Left ventricle myocardium inferior (tissue), 1 donor: Measurements from ENCODE around the gene UBXN11. TPM values are rescaled to one million over a fixed set of nuclear protein-coding genes. Genes with fewer than 3 reads are reported as not detected.
"Not testable (repeated sequence)": the region's sequence is repeated elsewhere in the genome, so short reads cannot be mapped to it uniquely, and the experiment has no call there.

Experiments
- DNase-seq: peaks from one replicate; pipeline ENCODE4 v3.0.0-alpha.2; 2020
- H3K27ac ChIP-seq: fragments of 200-600 bp; replicated peaks from 2 replicates; pipeline ENCODE4 v1.8.0; 2021
- H3K27me3 ChIP-seq: fragments of 200-600 bp; 2 replicates; pipeline ENCODE4 v1.8.0; 2021; ENCODE audit warnings: low read depth
- H3K36me3 ChIP-seq: fragments of 200-600 bp; 2 replicates; pipeline ENCODE4 v1.8.0; 2021
- H3K4me1 ChIP-seq: fragments of 200-600 bp; 2 replicates; pipeline ENCODE4 v1.8.0; 2021
- H3K4me3 ChIP-seq: fragments of 200-600 bp; 2 replicates; pipeline ENCODE4 v1.8.0; 2021; ENCODE audit warnings: mild to moderate bottlenecking, moderate library complexity
- H3K9me3 ChIP-seq: fragments of 200-600 bp; replicated peaks from 2 replicates; pipeline ENCODE4 v1.8.0; 2021
- intact Hi-C: fragments of 100-400 bp; cut with micrococcal nuclease; formaldehyde crosslinking; loops from one replicate; pipeline ENCODE4 v1.11.0; 2022
- total RNA-seq: library from RNA; stranded (reverse); fragmentation: NEBNext Ultra II Directional; extraction: Animal tissue kit (Norgen Biotek cat#: 25700); gene quantifications from one replicate; pipeline ENCODE4 v1.2.1, GENCODE V29; 2021
- TF ChIP-seq, protein P1 (sequence below): fragments of 200-600 bp; IDR thresholded peaks from 2 replicates; pipeline ENCODE4 v1.8.0; 2021; ENCODE audit warnings: antibody characterized with exemption, mild to moderate bottlenecking, borderline replicate concordance
- donor health status: DM: no; HTN: yes; CAD: no; lungs with severe emphysema.

UBXN11 gene
- total RNA-seq, 1 donor from 2014 or later, result 11.6 TPM

DNA sequence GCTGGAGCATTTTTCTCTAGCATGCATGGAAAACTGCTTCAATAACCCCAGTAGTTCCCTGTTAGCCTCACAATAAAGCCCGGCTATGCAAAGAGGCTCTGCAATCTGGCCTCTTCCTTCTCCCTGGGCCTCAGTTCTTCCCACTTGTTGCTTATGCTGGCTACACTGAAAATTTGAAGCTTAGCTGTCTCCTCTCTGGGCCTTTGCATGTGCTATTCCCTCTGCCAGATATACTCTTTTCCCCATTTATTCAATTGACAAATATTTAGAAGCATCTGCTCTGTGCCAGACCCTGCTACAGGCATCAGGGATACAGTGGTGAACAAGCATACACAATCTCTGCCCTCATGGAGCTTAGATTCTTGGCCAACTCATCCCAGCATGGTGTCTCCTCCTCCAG, 32.2 kb upstream of the UBXN11 start:
- intact Hi-C loops, result no loop called here
- DNase-seq, result no peak
- no peak overlapping the region for H3K27ac ChIP-seq
- H3K4me3 ChIP-seq, result no peak overlapping the region
- H3K4me1 ChIP-seq, result peaks cover 15% of the 10 kb centered on the region
- TF ChIP-seq, protein P1, sequence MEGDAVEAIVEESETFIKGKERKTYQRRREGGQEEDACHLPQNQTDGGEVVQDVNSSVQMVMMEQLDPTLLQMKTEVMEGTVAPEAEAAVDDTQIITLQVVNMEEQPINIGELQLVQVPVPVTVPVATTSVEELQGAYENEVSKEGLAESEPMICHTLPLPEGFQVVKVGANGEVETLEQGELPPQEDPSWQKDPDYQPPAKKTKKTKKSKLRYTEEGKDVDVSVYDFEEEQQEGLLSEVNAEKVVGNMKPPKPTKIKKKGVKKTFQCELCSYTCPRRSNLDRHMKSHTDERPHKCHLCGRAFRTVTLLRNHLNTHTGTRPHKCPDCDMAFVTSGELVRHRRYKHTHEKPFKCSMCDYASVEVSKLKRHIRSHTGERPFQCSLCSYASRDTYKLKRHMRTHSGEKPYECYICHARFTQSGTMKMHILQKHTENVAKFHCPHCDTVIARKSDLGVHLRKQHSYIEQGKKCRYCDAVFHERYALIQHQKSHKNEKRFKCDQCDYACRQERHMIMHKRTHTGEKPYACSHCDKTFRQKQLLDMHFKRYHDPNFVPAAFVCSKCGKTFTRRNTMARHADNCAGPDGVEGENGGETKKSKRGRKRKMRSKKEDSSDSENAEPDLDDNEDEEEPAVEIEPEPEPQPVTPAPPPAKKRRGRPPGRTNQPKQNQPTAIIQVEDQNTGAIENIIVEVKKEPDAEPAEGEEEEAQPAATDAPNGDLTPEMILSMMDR, result no peak
- peaks cover 50% of the 10 kb centered on the region for H3K27me3 ChIP-seq
- no peaks in the 10 kb centered on the region for H3K36me3 ChIP-seq
- no peaks in the 10 kb centered on the region for H3K9me3 ChIP-seq

DNA sequence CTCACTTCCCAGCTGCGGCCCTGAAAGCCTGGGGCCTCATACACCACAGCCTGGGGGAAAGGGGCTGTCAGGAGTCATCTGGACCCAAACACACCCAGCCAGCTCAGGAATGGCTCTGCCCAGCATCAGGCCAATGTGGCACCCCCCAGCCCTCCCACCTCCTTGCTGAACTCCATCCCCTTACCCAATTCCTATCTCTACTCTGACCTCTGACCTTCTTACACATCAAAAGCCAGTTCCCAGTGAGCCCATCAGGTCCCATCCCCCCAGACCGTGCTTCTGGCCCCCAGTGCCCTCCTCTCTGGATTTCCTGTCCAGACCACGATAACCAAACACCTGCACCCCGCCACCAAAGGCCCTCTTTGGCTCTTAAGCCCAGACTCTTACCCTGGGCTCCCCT, 31.2 kb upstream of the UBXN11 start:
- H3K27me3 ChIP-seq, result peaks cover 50% of the 10 kb centered on the region
- H3K9me3 ChIP-seq, result no peaks in the 10 kb centered on the region
- TF ChIP-seq, protein P1, result no peak
- peaks cover 15% of the 10 kb centered on the region for H3K4me1 ChIP-seq
- intact Hi-C loops, result no loop called here
- no peak for DNase-seq
- no peak overlapping the region for H3K27ac ChIP-seq
- no peak overlapping the region for H3K4me3 ChIP-seq
- H3K36me3 ChIP-seq, result no peaks in the 10 kb centered on the region

DNA sequence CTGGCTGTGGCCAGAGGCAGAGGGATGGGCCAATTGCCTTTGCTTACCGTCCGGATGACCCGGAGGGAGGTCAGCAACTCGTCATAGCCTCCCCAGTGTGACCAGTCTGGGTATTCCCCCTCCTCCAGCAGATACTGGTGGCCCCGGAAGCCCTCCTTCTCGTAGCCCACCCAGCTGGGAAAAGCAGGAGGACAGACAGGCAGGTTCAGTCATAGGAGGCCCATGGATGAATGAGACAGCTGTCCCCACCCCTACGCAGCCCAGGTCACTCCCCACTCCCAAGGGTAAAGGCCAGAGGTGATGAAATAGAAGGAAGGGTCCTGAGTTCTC, 30.7 kb upstream of the UBXN11 start:
- Histone ChIP-seq H3K36me3 (no peaks in the 10 kb centered on the region), H3K27ac (no peak overlapping the region), H3K27me3 (peaks cover 52% of the 10 kb centered on the region), H3K4me3 (no peak overlapping the region), H3K4me1 (peaks cover 15% of the 10 kb centered on the region), H3K9me3 (no peaks in the 10 kb centered on the region)
- intact Hi-C loops, result no loop called here
- DNase-seq, result no peak
- TF ChIP-seq, protein P1, result no peak

DNA sequence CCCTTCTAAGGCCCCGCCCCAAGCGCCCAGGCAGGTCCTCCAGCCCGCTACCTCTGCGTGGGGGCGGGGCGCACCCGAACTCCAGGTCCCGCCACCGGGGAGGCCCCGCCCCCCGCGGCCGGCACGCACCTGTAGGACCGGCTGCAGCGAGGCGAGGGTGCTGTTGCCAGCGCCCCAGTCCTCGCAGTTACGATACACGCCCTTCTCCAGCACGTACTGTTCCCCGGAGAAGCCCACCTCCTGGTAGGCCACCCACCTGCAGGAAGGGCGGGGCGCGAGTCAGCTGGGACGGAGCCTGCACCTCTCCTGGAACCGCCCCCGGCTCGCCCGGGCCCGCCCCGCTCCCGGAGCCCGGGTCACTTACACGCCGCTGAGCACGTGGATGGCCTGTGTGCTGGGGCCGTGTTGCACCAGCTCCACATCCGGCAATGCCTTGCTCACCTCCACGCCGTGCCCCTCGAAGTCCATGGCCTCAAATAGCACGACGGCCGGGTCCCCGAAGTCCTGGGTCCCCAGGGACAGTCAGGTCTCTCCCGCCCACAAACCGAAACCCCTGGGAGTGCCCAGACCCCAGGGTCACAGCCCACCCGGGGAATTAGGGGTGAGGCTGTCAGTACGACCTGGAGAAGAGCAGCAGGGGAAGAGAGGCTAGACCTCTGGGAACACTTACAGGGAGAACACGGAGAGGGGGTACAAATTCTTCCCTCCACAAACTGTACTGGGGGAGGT, 30.2 kb upstream of the UBXN11 start:
- peak; percentile 70 for DNase-seq
- Histone ChIP-seq H3K36me3 (no peaks in the 10 kb centered on the region), H3K4me1 (peaks cover 15% of the 10 kb centered on the region), H3K27ac (no peak overlapping the region), H3K27me3 (peaks cover 54% of the 10 kb centered on the region), H3K4me3 (peak overlapping the region; percentile 67), H3K9me3 (no peaks in the 10 kb centered on the region)
- TF ChIP-seq, protein P1, result no peak
- intact Hi-C loops, result no loop called here

DNA sequence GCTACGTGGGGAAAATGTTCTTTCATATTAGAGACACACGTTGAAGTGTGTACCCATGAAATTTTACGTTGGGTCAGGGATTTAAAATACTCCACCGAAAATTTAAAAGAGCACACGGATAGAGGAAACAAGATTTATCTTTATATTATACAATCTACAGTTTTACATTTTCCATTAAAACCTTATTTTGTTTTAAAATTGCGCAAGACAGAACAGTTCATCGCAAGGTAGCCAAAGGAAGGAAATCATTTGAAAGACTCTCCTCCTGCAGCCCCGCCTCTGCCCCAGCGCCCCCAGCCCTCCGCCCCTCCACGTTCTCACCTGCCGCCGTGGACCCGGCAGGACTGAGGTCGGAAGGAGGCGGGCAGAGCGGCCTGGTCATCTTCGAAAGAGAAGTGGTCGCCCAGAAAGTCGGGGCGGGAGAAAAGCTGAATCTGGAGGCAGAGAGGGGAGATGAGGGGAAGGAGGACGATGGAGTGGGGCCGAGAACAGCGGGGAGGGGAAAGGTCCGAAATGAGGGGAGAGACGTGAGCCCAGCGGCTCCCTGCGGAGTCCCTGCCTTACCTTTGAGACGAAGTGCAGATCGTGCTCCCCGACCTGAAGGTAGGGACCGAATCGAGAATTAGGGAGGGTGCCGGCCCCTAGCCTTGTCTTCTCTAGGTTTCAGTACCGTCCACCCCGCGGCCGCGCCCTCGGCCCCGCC, 29.5 kb upstream of the UBXN11 start:
- H3K4me1 ChIP-seq, result peaks cover 15% of the 10 kb centered on the region
- no peaks in the 10 kb centered on the region for H3K36me3 ChIP-seq
- no peak overlapping the region for H3K27ac ChIP-seq
- DNase-seq, result no peak
- peak overlapping the region; percentile 67 for H3K4me3 ChIP-seq
- intact Hi-C loops, result no loop called here
- TF ChIP-seq, protein P1, result no peak
- H3K27me3 ChIP-seq, result peaks cover 61% of the 10 kb centered on the region
- H3K9me3 ChIP-seq, result no peaks in the 10 kb centered on the region

DNA sequence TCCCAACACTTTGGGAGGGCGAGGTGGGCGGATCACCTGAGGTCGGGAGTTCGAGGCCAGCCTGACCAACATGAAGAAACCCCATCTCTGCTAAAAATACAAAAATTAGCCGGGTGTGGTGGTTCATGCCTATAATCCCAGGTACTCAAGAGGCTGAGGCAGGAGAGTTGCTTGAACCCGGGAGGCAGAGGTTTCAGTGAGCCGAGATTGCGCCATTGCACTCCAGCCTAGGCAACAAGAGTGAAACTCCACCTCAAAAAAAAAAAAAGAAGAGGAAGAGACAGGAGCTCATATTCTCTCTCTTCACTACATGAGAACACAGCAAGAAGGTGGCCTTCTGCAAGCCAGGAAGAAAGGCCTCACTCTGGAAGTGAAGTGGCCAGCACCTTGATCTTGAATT, 26.9 kb upstream of the UBXN11 start:
- H3K36me3 ChIP-seq, intact Hi-C loops, H3K4me3 ChIP-seq, DNase-seq, H3K27ac ChIP-seq, H3K9me3 ChIP-seq: not testable (repeated sequence)
- H3K27me3 ChIP-seq, result peaks cover 82% of the 10 kb centered on the region
- peaks cover 15% of the 10 kb centered on the region for H3K4me1 ChIP-seq
